ENCODE measurements around the gene ABHD12B. TPM values are rescaled to one million over a fixed set of nuclear protein-coding genes. Genes with fewer than 3 reads are reported as not detected.

The ABHD12B gene
- polyA plus RNA-seq, 3 donors, result 0.57 to 1.7 (median 1.2) TPM

Other genes starting within 250 kb of the ABHD12B start
- 10 to 100 TPM; 32.0 to 36.1 (median 34.3) TPM for gene SAV1, start 203.7 kb upstream of the ABHD12B start, polyA plus RNA-seq (ENCODE audit: insufficient read length in 3 of 3)
- gene NIN, start 40.9 kb upstream of the ABHD12B start, polyA plus RNA-seq (ENCODE audit: insufficient read length in 3 of 3), result 10 to 100 TPM; 28.5 to 38.2 (median 38.1) TPM
- 10 to 100 TPM; 18.1 to 21.5 (median 19.8) TPM for gene PYGL, start 72.4 kb downstream of the ABHD12B start, polyA plus RNA-seq (ENCODE audit: insufficient read length in 3 of 3)
- gene TRIM9, start 223.1 kb downstream of the ABHD12B start, polyA plus RNA-seq (ENCODE audit: insufficient read length in 3 of 3), result 1 to 10 TPM; 1.6 to 2.5 (median 2.5) TPM

Data from renal pelvis (tissue), 3 donors.